Naive thymus-derived CD4-positive, alpha-beta T cell (primary cell): ENCODE measurements around the gene SYT1. TPM values are rescaled to one million over a fixed set of nuclear protein-coding genes. Genes with fewer than 3 reads are reported as not detected.

ENCODE experiments used
- ATAC-seq: fragments of 150-1000 bp; cut with Tn5 transposase; 2 replicates; pipeline ENCODE4 v1.10.0; 2021; ENCODE audit warnings: mild to moderate bottlenecking, moderate library complexity
- CTCF ChIA-PET: fragments of 350-600 bp; sonication (Branson Sonifier 250); formaldehyde crosslinking; loops from one replicate; lab custom pipeline; 2021; ENCODE audit warnings: antibody characterized with exemption; lab: Charles Lee
- POLR2A ChIA-PET: fragments of 350-600 bp; sonication (Branson Sonifier 250); formaldehyde crosslinking; loops from one replicate; lab custom pipeline; 2021; ENCODE audit warnings: antibody characterized with exemption, inconsistent platforms; lab: Charles Lee
- DNase-seq, 9 donors: peaks; one replicate each; pipeline versions ENCODE4 v3.0.0 to v3.0.0-alpha.2; 2020 to 2022; ENCODE audit warnings: mixed read lengths in 1 of 9
- H3K27ac ChIP-seq: one replicate; pipeline ENCODE4 v1.7.0; 2013; ENCODE audit warnings: mild to moderate bottlenecking, low read depth, low read length, moderate library complexity
- H3K27me3 ChIP-seq, 2 donors: one replicate each; pipeline ENCODE4 v1.7.0; 2013; ENCODE audit warnings: low read length in 2 of 2, mild to moderate bottlenecking in 2 of 2, moderate library complexity in 2 of 2; ENCODE audit not compliant: control insufficient read depth in 2 of 2, insufficient read depth in 2 of 2
- H3K36me3 ChIP-seq, 3 experiments: 1 replicate in 2 of 3; 2 replicates in 1 of 3; pipeline ENCODE4 v1.7.0; 2013; ENCODE audit warnings: low read length in 3 of 3, mild to moderate bottlenecking in 3 of 3, moderate library complexity in 1 of 3; ENCODE audit not compliant: insufficient read depth in 3 of 3, control insufficient read depth in 2 of 3
- H3K4me1 ChIP-seq, 2 donors: one replicate each; pipeline ENCODE4 v1.7.0; 2013; ENCODE audit warnings: low read length in 2 of 2, mild to moderate bottlenecking in 2 of 2, moderate library complexity in 1 of 2; ENCODE audit not compliant: control insufficient read depth in 2 of 2, insufficient read depth in 2 of 2
- H3K4me3 ChIP-seq: 2 replicates; pipeline ENCODE4 v1.7.0; 2013; ENCODE audit warnings: mild to moderate bottlenecking, low read length
- H3K9me3 ChIP-seq, 3 experiments: 1 replicate in 2 of 3; 2 replicates in 1 of 3; pipeline ENCODE4 v1.7.0; 2013; ENCODE audit warnings: low read length in 3 of 3; ENCODE audit not compliant: control insufficient read depth in 2 of 3
- H3K27ac Mint-ChIP-seq, 9 donors: one replicate each; pipeline ENCODE4 v1.8.0; 2020 to 2022; ENCODE audit warnings: mixed read lengths in 9 of 9, mild to moderate bottlenecking in 8 of 9, moderate library complexity in 5 of 9, inconsistent platforms in 2 of 9
- H3K27me3 Mint-ChIP-seq, 5 donors: one replicate each; pipeline ENCODE4 v1.8.0; 2021 to 2022; ENCODE audit warnings: mixed read lengths in 5 of 5, mild to moderate bottlenecking in 1 of 5
- H3K36me3 Mint-ChIP-seq, 5 donors: one replicate each; pipeline ENCODE4 v1.8.0; 2020 to 2022; ENCODE audit warnings: mixed read lengths in 5 of 5, mild to moderate bottlenecking in 3 of 5, inconsistent platforms in 1 of 5
- H3K4me1 Mint-ChIP-seq, 7 donors: one replicate each; pipeline ENCODE4 v1.8.0; 2020 to 2022; ENCODE audit warnings: mixed read lengths in 7 of 7, mild to moderate bottlenecking in 3 of 7, inconsistent platforms in 1 of 7
- H3K4me3 Mint-ChIP-seq, 10 donors: one replicate each; pipeline ENCODE4 v1.8.0; 2020 to 2022; ENCODE audit warnings: mild to moderate bottlenecking in 10 of 10, mixed read lengths in 10 of 10, moderate library complexity in 6 of 10, inconsistent platforms in 2 of 10
- H3K9me3 Mint-ChIP-seq, 11 donors: one replicate each; pipeline ENCODE4 v1.8.0; 2020 to 2022; ENCODE audit warnings: mixed read lengths in 11 of 11, mild to moderate bottlenecking in 4 of 11, inconsistent platforms in 1 of 11, moderate library complexity in 1 of 11
- intact Hi-C, 2 donors: fragments of 100-400 bp; cut with micrococcal nuclease; formaldehyde crosslinking; loops; one replicate each; pipeline ENCODE4 v1.15.1; 2023
- polyA plus RNA-seq, 2 donors: library from polyadenylated mRNA; unstranded; fragments of 300-500 nt; fragmentation: Illumina TruSeq; gene quantifications; one replicate each; pipeline ENCODE4 v1.2.3, GENCODE V29; 2021
- total RNA-seq, 6 experiments: library from RNA in 5 of 6; stranded (reverse) in 5 of 6; gene quantifications; 1 replicate in 5 of 6; 2 replicates in 1 of 6; pipeline ENCODE4 v1.2.3 and lab custom pipeline; 2021 to 2026

SYT1 gene
- total and polyA plus RNA-seq, 7 experiments from 2014 or later: 0.98 TPM; not detected in 6

DNA sequence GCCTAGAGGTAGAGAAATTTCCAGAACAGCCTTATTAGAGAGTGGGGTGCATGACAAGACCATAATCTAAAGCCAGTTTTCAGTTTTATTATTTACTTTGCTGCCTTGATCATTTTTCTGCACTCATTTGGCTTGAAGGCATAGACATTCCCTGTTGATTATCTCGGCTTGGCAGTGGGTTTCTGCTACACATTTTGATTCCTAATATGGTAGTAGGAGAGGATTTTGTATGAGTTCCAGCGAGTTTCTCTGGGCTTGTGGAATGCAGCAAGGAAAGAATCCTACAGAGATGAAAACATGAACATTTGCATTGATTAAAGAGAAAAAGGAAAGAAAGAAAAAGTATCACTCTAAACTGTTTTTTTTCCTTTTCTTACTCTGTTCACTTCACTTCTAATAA lies 545.0 kb downstream of the SYT1 start:
- intact Hi-C loops: no loop called here
- no peak overlapping the region for H3K4me3 Mint-ChIP-seq

DNA sequence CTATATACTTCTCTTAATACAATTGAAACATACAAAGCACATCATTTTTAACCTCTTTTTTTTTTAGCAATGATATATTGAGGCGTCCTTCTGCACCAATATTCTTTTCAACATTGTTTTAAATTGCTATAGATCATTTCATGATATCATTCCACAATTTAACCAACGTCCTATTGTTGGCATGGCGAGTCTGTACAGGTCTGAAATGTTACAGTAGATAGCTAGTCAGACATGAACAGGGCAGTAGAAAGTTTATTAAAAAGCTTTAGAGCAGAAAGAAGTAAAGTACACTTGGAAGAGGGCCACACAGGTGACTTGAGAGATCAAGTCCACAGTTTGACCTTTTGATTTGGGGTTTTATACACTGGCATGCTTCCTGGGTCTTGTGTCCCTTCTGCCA lies 547.2 kb downstream of the SYT1 start:
- no peak for DNase-seq
- Histone ChIP-seq H3K36me3 (no peaks in the 10 kb centered on the region), H3K27ac (no peak overlapping the region), H3K9me3 (no peaks in the 10 kb centered on the region), H3K27me3 (no peaks in the 10 kb centered on the region), H3K4me1 (no peaks in the 10 kb centered on the region), H3K4me3 (no peak overlapping the region)
- intact Hi-C loops: no loop called here
- ChIA-PET CTCF (interaction anchor here (0.6 kb wide), 1 partner anchor 325 kb away, joined by 3 read pairs; no protein-coding TSS in a partner anchor), POLR2A (no interaction called here)
- Mint-ChIP-seq H3K4me1 (no peaks in the 10 kb centered on the region), H3K36me3 (no peaks in the 10 kb centered on the region), H3K4me3 (no peak overlapping the region), H3K27ac (no peak overlapping the region), H3K9me3 (peaks cover 0 to 3% (median 0%) of the 10 kb centered on the region in 11 donors), H3K27me3 (peaks cover 0 to 4% (median 0%) of the 10 kb centered on the region in 5 donors)
- ATAC-seq: no peak

More for the DNA sequence above, 545.0 kb downstream of the SYT1 start:
- Mint-ChIP-seq H3K36me3 (no peaks in the 10 kb centered on the region), H3K4me1 (no peaks in the 10 kb centered on the region), H3K27ac (no peak overlapping the region), H3K9me3 (peaks cover 0 to 1% (median 0%) of the 10 kb centered on the region in 11 donors), H3K27me3 (peaks cover 0 to 3% (median 0%) of the 10 kb centered on the region in 5 donors)
- no peak for ATAC-seq
- no peaks in the 10 kb centered on the region for H3K27me3 ChIP-seq
- ChIA-PET CTCF (no interaction called here), POLR2A (no interaction called here)
- H3K9me3 ChIP-seq: no peaks in the 10 kb centered on the region
- H3K27ac ChIP-seq: no peak overlapping the region
- no peaks in the 10 kb centered on the region for H3K36me3 ChIP-seq
- DNase-seq: no peak
- H3K4me1 ChIP-seq: no peaks in the 10 kb centered on the region
- H3K4me3 ChIP-seq: no peak overlapping the region

GRCh38 chr12:79413796-79414195 lies 549.2 kb downstream of the SYT1 start:
- POLR2A ChIA-PET: no interaction called here
- Histone ChIP-seq H3K27me3 (no peaks in the 10 kb centered on the region), H3K36me3 (no peaks in the 10 kb centered on the region), H3K4me3 (no peak overlapping the region), H3K4me1 (no peaks in the 10 kb centered on the region), H3K9me3 (no peaks in the 10 kb centered on the region), H3K27ac (no peak overlapping the region)
- Mint-ChIP-seq H3K27ac (no peak overlapping the region), H3K4me1 (no peaks in the 10 kb centered on the region), H3K36me3 (no peaks in the 10 kb centered on the region), H3K27me3 (peaks cover 0 to 4% (median 0%) of the 10 kb centered on the region in 5 donors), H3K4me3 (no peak overlapping the region), H3K9me3 (peaks cover 0 to 3% (median 0%) of the 10 kb centered on the region in 11 donors)
- ATAC-seq (no peak), DNase-seq (no peak)
- CTCF ChIA-PET: no interaction called here
- intact Hi-C loops: no loop called here

DNA sequence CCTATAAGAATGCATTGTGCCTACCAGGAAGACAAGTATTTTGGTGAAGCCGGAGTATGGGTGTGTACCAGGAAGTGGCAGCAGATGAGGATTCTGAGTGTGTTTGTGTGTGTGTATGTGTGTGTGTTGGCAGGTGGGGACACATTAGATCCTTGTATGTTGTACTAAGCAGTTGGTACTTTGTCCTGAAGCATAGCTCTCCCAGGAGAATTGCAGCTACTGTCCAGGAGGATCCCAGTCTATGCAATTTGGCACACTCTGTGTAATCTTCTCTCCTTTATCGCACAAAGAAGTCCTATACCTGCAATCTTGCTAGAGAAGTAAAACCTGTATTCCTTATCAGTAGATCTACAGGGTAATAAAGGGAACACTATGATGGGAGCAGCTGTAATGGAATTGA lies 549.7 kb downstream of the SYT1 start:
- Histone ChIP-seq H3K4me3 (no peak overlapping the region), H3K9me3 (no peaks in the 10 kb centered on the region), H3K27ac (no peak overlapping the region), H3K4me1 (no peaks in the 10 kb centered on the region), H3K36me3 (no peaks in the 10 kb centered on the region), H3K27me3 (no peaks in the 10 kb centered on the region)
- CTCF ChIA-PET: no interaction called here
- no peaks in the 10 kb centered on the region for H3K36me3 Mint-ChIP-seq
- H3K27me3 Mint-ChIP-seq: peaks cover 0 to 4% (median 0%) of the 10 kb centered on the region in 5 donors
- ATAC-seq (no peak), DNase-seq (no peak)
- H3K4me3 Mint-ChIP-seq: no peak overlapping the region
- no peak overlapping the region for H3K27ac Mint-ChIP-seq
- peaks cover 0 to 3% (median 0%) of the 10 kb centered on the region in 11 donors for H3K9me3 Mint-ChIP-seq
- POLR2A ChIA-PET: no interaction called here
- intact Hi-C loops: no loop called here
- no peaks in the 10 kb centered on the region for H3K4me1 Mint-ChIP-seq

DNA sequence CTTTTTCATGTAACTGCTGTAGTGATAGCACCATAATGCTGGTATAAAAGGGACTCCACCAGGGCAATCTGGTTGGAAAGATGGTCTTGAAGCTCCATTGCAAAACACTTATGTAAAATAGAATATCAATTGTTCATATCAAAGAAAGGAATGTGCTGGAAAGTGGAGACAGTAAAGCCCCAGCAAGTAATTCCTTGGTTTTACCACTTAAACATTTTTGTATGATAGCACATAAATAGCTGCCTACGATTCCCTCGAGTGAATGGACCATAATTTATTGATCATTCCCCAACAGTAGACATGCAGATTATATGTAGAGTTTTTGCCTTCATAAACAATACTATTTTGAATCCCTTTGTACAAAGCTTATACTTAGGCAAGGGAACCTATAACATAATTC lies 550.7 kb downstream of the SYT1 start:
- Histone ChIP-seq H3K4me3 (no peak overlapping the region), H3K27me3 (no peaks in the 10 kb centered on the region), H3K36me3 (no peaks in the 10 kb centered on the region), H3K9me3 (no peaks in the 10 kb centered on the region), H3K27ac (no peak overlapping the region), H3K4me1 (no peaks in the 10 kb centered on the region)
- Mint-ChIP-seq H3K9me3 (peaks cover 0 to 3% (median 0%) of the 10 kb centered on the region in 11 donors), H3K4me1 (no peaks in the 10 kb centered on the region), H3K36me3 (no peaks in the 10 kb centered on the region), H3K27me3 (peaks cover 0 to 4% (median 0%) of the 10 kb centered on the region in 5 donors), H3K4me3 (no peak overlapping the region), H3K27ac (no peak overlapping the region)
- POLR2A ChIA-PET: no interaction called here
- ATAC-seq: no peak
- CTCF ChIA-PET: no interaction called here
- no peak for DNase-seq
- intact Hi-C loops: no loop called here

- Mint-ChIP-seq H3K4me1 (no peaks in the 10 kb centered on the region), H3K27me3 (peaks cover 0 to 4% (median 0%) of the 10 kb centered on the region in 5 donors), H3K4me3 (no peak overlapping the region), H3K36me3 (no peaks in the 10 kb centered on the region), H3K9me3 (peaks cover 0 to 3% (median 0%) of the 10 kb centered on the region in 11 donors), H3K27ac (no peak overlapping the region)
- ChIA-PET CTCF (no interaction called here), POLR2A (no interaction called here)
- H3K4me1 ChIP-seq: no peaks in the 10 kb centered on the region
- no peak overlapping the region for H3K27ac ChIP-seq
- H3K36me3 ChIP-seq: no peaks in the 10 kb centered on the region
- H3K4me3 ChIP-seq: no peak overlapping the region
- ATAC-seq (no peak), DNase-seq (no peak)
- intact Hi-C loops: no loop called here
- H3K27me3 ChIP-seq: no peaks in the 10 kb centered on the region
- no peaks in the 10 kb centered on the region for H3K9me3 ChIP-seq
Observed at GRCh38 chr12:79415746-79416435, 551.3 kb downstream of the SYT1 start.

DNA sequence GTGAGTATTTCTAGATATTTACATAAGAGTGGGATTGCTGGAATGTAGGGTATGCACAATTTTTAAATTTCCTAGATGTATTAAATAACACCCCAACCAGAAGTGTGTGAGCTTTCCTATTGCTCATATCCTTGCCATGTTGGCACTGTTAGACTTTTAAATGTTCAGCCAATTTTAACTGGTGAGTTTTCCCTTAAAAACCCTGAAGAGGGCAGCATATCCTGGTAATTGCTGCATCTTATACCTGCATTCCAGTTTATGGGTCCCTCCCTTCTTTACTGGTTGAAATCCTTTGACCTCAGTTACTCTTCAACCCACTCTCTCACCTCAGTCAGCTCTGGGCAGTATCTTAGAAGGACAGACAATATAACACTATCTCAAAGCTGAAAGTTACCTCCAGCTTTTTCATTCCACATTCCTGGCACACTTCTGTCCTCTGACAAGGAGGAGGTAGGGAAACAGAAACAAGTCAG lies 555.6 kb downstream of the SYT1 start:
- CTCF ChIA-PET: no interaction called here
- intact Hi-C loops: no loop called here
- H3K4me1 ChIP-seq: no peaks in the 10 kb centered on the region

More for the DNA sequence above, 555.6 kb downstream of the SYT1 start:
- Histone ChIP-seq H3K9me3 (no peaks in the 10 kb centered on the region), H3K27me3 (no peaks in the 10 kb centered on the region), H3K4me3 (no peak overlapping the region), H3K36me3 (no peaks in the 10 kb centered on the region), H3K27ac (no peak overlapping the region)
- DNase-seq (no peak), ATAC-seq (no peak)
- Mint-ChIP-seq H3K27ac (no peak overlapping the region), H3K4me3 (no peak overlapping the region), H3K4me1 (no peaks in the 10 kb centered on the region), H3K36me3 (no peaks in the 10 kb centered on the region), H3K27me3 (peaks cover 0 to 4% (median 0%) of the 10 kb centered on the region in 5 donors), H3K9me3 (peaks cover 0 to 8% (median 0%) of the 10 kb centered on the region in 11 donors)
- POLR2A ChIA-PET: no interaction called here
